ENCODE measurements around the gene MEF2C.

The MEF2C gene

DNA sequence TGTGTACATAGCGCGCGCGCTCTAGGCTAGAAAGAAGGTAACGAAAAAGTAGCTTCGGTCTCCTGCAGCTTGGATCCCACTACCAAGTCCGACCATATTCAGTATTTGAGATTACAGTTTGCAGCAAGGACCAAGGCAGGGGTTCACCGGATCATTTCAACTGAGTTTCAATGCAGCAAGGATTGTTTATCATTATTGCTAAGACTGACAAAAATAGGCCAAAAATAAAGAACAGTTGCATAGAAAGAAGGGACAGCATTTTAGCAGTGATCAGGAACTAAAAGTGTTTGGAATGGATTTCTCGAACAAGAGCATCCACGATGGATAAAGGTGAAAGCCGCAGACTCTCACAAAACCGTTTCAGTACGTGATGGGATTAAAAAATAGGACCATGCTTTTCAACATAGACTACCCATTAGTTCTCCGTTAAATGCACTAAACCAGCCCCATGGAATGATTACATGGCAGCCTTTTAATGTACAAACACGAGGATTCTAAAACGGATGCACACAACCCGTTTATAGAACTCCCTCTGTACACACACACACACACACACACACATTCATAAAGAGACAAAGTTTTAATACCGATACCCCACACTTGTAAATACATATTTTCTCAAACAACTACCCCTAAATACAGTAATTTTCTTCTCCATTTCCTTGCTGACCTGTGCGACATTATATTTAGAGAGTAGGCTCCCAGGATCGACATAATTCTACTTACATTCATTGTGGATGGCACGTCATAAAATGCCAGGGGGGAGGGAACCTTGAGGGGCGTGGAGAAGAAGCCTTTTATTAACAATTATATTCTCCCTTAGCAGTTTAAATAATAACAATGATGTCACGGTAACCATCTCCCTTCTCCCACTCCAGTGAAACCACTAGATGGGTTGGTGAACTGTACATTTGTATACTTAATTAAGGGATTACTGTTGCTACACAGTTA lies 197.1 kb downstream of the MEF2C start:
- peaks cover 12% of the 10 kb centered on the region for H3K4me1 Mint-ChIP-seq
- H3K27ac Mint-ChIP-seq, result no peak overlapping the region
- no peak overlapping the region for H3K4me3 Mint-ChIP-seq
- peaks cover under 1% of the 10 kb centered on the region for H3K36me3 Mint-ChIP-seq
- peaks cover 8% of the 10 kb centered on the region for H3K9me3 Mint-ChIP-seq
- H3K27me3 Mint-ChIP-seq, result peaks cover 70% of the 10 kb centered on the region

DNA sequence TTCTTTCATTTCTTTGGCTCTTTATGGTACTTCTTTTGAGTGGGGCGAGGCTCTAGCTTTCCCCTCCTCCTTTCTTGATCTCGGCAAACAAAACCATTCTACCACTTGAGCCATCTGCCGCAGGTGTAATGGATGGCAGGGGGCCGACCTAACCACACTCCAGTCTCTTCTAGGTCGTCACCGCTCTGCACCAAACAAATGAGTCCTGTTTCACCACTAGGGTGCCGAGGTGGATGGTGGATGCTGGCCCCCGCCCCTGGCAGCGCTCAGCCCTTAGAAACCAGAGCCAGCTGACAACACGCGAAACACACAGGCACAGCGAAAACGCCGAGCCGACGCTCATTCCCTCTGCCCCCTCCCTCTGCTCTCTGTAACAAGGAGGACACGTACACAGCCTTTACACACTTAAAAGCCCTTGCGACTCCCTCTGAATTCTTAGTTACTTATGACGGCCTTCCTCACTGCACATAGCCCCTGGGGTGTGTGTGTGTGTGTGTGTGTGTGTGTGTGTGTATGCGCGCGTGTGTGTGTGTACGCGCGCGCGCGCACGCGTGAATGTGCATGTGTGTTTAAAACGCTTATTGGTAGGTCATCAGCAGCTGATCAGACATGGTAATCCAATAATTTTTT lies 199.4 kb downstream of the MEF2C start:
- Mint-ChIP-seq H3K4me3 (no peak overlapping the region), H3K4me1 (peaks cover 9% of the 10 kb centered on the region), H3K9me3 (peaks cover 8% of the 10 kb centered on the region), H3K36me3 (no peaks in the 10 kb centered on the region), H3K27ac (no peak overlapping the region), H3K27me3 (peaks cover 68% of the 10 kb centered on the region)

DNA sequence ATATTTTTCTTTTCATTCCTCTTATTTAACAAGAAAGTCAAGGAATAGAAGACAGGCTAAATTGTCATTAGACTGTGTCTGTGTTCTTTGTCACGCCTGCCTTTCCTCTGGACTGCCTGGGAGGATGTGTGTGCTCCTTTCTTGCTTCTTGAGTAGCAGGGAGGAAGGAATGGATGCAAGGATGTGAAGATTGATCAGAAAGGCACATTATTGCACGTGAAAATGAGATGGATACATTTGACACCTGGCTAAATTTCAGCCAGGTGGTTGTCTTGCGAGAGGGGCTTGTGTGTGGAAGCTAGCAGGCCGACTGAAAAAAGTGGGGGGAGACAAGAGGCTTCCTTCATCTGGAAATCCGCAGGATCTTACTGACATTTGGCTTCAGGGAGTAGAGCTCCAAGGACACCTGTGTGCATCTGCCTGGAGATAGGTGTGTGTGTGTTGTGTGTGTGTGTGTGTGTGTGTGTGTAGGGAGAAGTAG lies 200.1 kb downstream of the MEF2C start:
- Mint-ChIP-seq H3K9me3 (peaks cover 8% of the 10 kb centered on the region), H3K4me1 (peaks cover 9% of the 10 kb centered on the region), H3K4me3 (no peak overlapping the region), H3K27me3 (peaks cover 68% of the 10 kb centered on the region), H3K36me3 (no peaks in the 10 kb centered on the region), H3K27ac (no peak overlapping the region)

DNA sequence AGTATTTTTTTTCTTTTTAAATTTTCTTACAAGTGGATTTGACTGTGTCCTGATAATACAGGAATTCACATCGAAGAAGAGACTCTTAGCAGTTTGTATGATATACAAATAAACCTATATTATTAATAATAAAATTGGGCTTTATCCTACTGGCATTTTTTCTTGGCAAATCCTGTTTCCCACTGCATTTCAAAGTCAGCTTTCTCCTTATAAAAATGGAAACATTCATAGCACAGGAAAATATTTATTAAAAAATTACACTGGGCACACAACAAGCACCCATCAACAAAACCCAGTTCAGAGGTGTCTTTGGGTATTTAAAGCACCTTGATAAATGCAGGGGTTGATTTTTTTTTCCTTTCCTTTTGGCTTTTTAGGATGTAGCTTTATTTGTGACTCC lies 200.9 kb downstream of the MEF2C start:
- Mint-ChIP-seq H3K9me3 (peaks cover 8% of the 10 kb centered on the region), H3K4me3 (no peak overlapping the region), H3K36me3 (no peaks in the 10 kb centered on the region), H3K27ac (no peak overlapping the region), H3K27me3 (peaks cover 69% of the 10 kb centered on the region), H3K4me1 (peaks cover 9% of the 10 kb centered on the region)

DNA sequence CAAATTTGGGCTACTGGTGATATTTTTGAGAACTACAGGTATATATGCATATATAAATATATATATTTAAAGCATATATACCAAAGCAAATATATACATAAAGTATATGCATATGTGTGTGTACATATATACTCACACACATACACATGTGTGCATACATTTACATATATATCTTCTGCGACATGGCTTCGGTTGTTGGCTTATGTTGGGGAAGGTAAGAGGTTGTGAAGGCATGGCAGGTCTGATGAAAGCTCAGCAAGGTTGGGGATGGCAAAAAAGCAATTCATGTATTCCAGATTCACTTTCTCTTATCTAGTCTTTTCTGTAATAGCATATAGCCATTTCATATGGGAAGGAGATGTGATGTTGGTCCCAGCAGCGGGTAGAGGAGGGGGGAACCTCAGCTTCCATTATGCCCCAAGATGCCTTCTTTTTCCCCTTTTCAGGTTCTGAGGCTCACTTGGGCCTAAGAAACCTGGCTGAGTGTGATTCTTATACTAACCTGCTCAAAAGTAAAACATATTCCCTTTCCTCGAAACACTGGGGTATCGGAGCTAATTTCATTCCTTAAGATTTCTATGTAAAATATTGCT lies 201.7 kb downstream of the MEF2C start:
- Mint-ChIP-seq H3K4me3 (peak overlapping the region; percentile 23), H3K9me3 (peaks cover 7% of the 10 kb centered on the region), H3K4me1 (peaks cover 14% of the 10 kb centered on the region), H3K27me3 (peaks cover 66% of the 10 kb centered on the region), H3K36me3 (peaks cover 2% of the 10 kb centered on the region), H3K27ac (no peak overlapping the region)

DNA sequence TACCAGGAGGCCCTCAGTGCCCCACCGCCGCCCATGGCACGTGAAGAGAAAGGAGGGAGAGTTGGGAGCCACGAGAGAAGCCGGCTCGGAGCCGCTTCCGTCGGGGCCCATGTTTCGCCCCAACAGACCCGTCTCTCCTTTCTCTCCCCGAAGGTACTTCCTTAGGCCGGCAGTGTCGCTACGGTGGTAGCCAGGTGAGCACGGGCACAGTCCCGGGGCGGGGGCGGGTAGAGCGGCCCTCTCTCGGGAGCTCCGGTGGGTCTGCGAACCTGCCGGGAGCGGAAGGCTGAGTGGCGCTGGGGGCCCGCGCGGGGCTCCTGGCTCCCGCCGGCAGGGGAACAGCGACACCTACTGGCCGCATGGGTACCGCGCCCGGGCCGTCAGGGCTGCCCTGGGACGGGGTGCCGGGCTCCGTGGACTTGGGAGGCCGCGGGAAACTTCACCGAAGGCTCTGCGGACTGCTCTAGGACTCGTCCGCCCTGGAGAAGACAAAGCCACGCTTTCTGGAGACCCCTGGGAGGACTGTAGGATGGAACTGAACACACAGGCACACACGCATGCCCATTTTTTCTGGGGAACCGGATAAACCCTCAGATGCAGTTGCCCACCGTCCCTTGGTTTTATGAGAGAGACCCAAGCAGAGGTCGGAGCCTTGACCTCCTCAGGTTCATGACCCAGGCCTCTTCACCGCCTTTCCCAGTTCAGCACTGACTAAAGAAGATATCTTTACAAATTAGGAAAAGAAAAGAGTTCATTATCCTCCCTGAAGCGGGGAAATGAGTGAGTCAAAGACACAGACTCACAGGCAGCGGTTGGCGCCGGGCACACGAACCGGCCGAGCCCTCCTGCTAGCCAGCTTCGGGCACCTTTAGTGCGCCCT lies 202.5 kb downstream of the MEF2C start:
- Mint-ChIP-seq H3K4me3 (peak overlapping the region; percentile 23), H3K9me3 (no peaks in the 10 kb centered on the region), H3K27ac (no peak overlapping the region), H3K27me3 (peaks cover 63% of the 10 kb centered on the region), H3K36me3 (peaks cover 2% of the 10 kb centered on the region), H3K4me1 (peaks cover 22% of the 10 kb centered on the region)

DNA sequence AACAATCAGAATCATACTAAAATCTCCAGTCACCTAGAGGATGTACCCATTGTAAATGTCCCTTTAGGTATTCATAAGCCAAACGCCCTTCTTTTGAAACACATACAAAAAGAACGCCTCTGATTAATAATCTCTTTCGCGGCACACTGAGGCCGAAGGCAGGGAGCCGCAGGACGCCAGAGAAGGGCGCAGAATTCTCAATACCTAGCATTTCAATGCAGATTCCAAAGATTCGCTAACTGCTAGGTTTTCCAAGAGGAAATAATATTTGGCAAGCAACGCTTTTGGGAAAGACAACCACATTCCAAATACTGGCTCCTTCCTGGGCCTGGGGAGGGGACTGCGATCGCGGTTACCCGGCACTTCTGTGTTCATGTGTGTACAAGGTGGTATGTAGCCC lies 203.3 kb downstream of the MEF2C start:
- Mint-ChIP-seq H3K27ac (peak overlapping the region; percentile 84), H3K9me3 (no peaks in the 10 kb centered on the region), H3K27me3 (peaks cover 65% of the 10 kb centered on the region), H3K4me1 (peaks cover 28% of the 10 kb centered on the region), H3K4me3 (no peak overlapping the region), H3K36me3 (peaks cover 2% of the 10 kb centered on the region)

DNA sequence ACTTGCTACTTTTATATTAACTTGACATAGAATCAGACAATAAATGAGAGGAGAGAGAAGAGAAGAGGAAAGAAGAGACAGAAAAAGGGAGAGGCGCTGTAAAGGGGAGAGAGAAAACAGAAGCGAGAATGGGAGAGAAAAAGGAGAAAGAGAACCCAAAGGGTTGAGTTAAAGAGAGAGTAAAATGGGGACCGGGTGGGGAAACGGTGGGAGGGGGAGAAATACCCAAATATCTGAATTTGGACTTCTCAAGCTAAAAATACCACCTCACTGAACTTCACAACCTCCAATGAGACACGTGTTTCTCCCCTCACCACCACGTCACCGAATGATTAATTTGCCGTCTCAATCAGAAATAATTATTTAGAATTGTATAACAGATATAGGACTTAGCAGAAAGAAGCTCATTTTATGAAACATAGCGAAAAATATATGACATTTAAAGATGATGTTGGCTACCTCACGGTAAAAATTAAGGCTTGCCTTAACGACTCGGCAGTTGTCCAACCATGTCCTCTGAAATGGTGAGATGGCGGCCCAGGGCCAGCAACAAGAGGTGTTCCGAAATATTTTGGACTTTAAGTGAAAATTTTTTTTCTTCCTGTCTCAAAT lies 204.1 kb downstream of the MEF2C start:
- peaks cover 27% of the 10 kb centered on the region for H3K4me1 Mint-ChIP-seq
- H3K9me3 Mint-ChIP-seq, result no peaks in the 10 kb centered on the region
- peaks cover 3% of the 10 kb centered on the region for H3K36me3 Mint-ChIP-seq
- H3K4me3 Mint-ChIP-seq, result no peak overlapping the region
- H3K27ac Mint-ChIP-seq, result no peak overlapping the region
- peaks cover 64% of the 10 kb centered on the region for H3K27me3 Mint-ChIP-seq

DNA sequence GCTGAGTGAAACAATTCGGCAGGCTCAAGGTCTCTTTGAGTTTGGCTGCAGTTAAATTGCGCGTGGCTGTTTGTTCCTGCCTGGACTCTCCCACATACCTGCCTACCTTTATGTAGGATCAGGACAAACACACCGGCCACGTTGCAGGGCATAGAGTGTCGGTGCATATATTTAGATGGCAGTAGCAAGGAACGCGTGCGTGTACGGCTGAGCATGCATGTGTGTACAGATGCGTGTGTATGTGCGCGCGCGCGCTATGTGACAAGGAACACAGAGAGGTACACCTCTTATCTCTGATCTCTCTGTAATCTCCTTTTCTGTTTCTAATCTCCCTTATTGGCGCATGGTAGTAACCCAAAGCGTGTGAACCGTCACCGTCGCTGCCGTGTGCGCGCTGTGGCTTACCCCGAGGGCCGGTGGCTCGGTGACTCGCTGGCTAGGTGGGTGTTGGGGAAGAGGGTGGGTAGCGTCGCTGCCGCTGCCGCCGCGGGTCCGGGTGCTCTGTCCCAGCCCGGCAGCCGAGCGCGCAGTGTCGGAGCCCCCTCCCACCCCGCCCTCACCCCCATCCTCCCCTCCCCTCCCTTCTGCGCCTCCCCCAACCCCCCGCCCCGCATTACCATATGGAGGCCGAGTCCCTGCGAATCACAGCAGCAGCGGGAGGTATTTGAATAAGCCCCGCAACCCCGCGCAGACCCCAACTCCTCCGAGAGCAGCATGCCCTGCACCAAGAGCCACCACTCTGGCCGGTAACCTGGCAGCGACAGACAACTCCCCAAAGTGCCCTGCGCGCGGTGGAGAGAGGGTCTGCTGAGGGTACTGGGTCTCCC lies 204.8 kb downstream of the MEF2C start:
- Mint-ChIP-seq H3K27me3 (peaks cover 64% of the 10 kb centered on the region), H3K36me3 (peaks cover 9% of the 10 kb centered on the region), H3K9me3 (no peaks in the 10 kb centered on the region), H3K27ac (no peak overlapping the region), H3K4me1 (peaks cover 27% of the 10 kb centered on the region), H3K4me3 (no peak overlapping the region)

DNA sequence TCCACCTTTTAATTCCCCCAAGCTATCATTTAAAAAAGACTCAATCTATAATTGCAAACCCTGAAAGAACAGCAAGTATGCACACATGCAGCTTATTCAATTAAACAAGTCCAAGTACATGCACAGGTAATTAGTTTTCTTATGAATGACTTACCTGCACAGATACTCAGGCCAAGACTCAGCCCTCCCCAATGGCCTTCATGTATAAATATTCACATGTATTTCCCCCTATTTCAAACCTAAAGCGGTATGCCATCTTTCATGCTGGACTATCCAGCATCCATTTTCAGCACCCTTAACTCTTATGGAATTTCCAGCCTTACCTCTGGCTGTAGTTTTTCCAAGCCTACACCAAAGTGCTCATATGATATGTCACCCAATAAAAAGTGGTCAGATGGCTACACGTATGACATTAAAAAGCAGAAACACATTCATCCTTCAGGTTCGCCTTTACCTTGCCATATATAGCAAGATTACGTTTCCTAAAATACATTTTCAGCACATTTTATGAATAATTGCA lies 205.5 kb downstream of the MEF2C start:
- H3K4me3 Mint-ChIP-seq, result peak overlapping the region; percentile 33
- no peaks in the 10 kb centered on the region for H3K9me3 Mint-ChIP-seq
- H3K27me3 Mint-ChIP-seq, result peaks cover 58% of the 10 kb centered on the region
- H3K27ac Mint-ChIP-seq, result no peak overlapping the region
- H3K4me1 Mint-ChIP-seq, result peaks cover 27% of the 10 kb centered on the region
- H3K36me3 Mint-ChIP-seq, result peaks cover 9% of the 10 kb centered on the region

DNA sequence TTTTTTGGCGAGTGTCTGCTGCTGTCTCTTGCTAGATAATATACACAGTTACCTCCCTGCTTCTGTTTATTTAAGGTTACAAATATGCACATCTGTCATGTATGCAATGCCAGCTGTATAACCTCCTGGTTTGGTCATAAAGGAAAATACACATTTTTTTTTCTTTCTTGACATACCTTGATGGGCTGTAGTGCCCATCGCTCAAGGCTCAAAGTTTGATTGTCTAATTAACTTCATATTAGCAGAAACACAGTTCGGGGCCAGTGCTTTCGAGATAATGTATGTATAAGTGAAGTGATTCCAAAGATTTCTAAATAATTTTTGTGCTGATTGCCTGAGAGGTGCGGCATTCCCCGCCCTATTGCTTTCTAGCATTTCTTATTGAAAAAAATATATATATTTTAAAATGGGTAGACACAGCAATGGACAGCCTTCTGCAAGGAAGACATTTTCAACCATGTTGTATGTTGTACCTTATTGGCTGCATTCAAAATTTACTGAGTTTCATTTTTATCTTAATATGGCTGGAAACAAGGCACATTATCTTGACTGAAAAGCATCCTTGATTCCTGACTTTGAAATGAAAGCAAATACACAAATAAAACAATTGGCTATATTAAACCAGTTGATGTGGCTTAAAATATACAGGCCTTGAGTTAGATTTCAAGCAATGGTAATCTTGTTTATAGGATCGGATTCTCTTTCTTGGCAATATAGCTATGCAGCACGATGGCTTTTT lies 206.2 kb downstream of the MEF2C start:
- peak overlapping the region; percentile 3 for H3K27ac Mint-ChIP-seq
- peaks cover 9% of the 10 kb centered on the region for H3K36me3 Mint-ChIP-seq
- H3K4me3 Mint-ChIP-seq, result peak overlapping the region; percentile 69
- H3K27me3 Mint-ChIP-seq, result peaks cover 63% of the 10 kb centered on the region
- H3K4me1 Mint-ChIP-seq, result peaks cover 27% of the 10 kb centered on the region
- H3K9me3 Mint-ChIP-seq, result no peaks in the 10 kb centered on the region

DNA sequence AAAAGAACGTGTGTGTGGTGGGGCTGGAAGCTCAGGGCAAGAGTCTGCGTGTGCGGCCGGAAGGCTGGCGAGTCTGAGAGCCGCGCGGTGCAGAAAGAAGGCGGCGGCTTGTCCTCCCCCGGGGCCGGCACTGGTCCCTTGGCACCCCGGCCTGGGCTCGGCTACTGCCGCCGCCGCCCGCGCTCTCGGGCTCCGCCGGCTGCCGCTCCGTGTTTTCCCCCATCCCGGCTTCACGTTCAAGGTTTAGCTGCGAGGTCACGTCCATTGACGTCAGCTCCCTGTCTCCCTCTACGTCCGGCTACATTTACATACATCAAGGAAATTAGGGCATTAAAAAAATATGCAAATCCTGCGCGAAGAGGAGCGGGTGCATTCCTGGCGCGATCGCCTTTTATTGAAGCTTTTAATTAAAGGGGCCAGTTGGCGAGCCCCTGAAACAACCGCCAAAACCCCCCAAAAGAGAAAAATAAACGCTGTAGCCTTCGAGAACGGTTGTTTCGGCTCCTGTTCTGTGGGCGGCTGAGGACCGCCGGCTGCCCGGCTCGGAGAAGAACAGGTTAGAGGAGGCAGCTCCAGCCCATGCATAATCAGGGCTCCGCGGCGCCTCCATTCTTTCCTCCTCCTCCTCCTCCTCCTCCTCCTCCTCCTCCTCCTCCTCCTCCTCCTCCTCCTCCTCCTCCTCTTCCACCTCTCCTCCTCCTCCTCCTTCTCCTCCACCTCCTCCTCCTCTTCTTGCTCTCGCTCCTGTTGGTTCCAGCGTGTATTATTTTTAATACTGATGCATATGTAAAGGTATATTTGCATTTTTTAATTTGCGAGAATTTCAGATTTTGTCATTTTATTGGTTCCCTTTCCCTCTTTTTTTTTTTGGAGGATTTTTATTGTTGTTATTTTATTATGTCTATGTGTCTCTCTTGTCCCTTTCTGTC lies 207.0 kb downstream of the MEF2C start:
- H3K27ac Mint-ChIP-seq, result peak overlapping the region; percentile 3
- peaks cover 9% of the 10 kb centered on the region for H3K36me3 Mint-ChIP-seq
- peaks cover 64% of the 10 kb centered on the region for H3K27me3 Mint-ChIP-seq
- H3K4me3 Mint-ChIP-seq, result peak overlapping the region; percentile 79
- peaks cover 27% of the 10 kb centered on the region for H3K4me1 Mint-ChIP-seq
- no peaks in the 10 kb centered on the region for H3K9me3 Mint-ChIP-seq
